ENCODE data around the gene ARHGAP6. TPM values are rescaled to one million over a fixed set of nuclear protein-coding genes. Genes with fewer than 3 reads are reported as not detected.
A peak's percentile ranks its signal among the peaks of the same experiment; 100 is the strongest.

The ARHGAP6 gene
- total and polyA plus RNA-seq, 4 donors, result 5.1 to 19.5 (median 12.9) TPM

GRCh38 chrX:11189097-11189496 is 476.6 kb downstream of the ARHGAP6 start:
- Histone ChIP-seq H3K9me3 (ENCODE audit: control insufficient read depth, low read length) (no peaks in the 10 kb centered on the region), H3K4me1 (ENCODE audit: control insufficient read depth in 1 of 2, insufficient read depth in 2 of 2, low read length in 2 of 2) (no peaks in the 10 kb centered on the region), H3K4me3 (ENCODE audit: low read length in 2 of 2) (no peak overlapping the region), H3K36me3 (ENCODE audit: control insufficient read depth in 1 of 2, insufficient read depth in 2 of 2, low read length in 1 of 2) (no peaks in the 10 kb centered on the region), H3K27me3 (ENCODE audit: control insufficient read depth in 1 of 2, insufficient read depth in 2 of 2, low read length in 1 of 2) (no peaks in the 10 kb centered on the region), H3K27ac (ENCODE audit: low read depth in 1 of 2, low read length in 2 of 2) (no peak overlapping the region)
- no peak for DNase-seq
- no peak for ATAC-seq (ENCODE audit: low FRiP score)
- WGBS, 2 donors, result 95% methylated on average over 1 of the region's 1 CpG
- intact Hi-C loops (cut with DNase I), result no loop called here

DNA sequence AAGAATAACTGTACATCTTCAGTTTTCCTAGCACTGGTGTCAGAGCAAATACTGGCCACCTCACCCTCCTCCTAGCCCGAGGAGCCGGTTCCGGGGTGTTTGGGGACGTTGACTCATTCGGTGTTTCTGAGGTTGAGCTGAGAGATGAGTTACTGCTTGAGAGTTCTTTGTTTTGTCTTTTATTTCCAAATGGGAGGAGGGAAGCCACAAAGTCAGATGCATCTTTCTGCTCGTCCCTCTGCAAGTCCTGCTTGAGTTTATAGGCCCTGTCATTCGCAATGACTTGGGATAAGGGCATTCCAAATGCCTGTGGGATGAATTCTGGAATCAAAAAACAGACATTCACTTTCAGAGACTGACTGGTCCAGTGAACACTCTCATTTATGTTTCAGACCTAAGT is 477.1 kb downstream of the ARHGAP6 start:
- Histone ChIP-seq H3K4me1 (ENCODE audit: control insufficient read depth in 1 of 2, insufficient read depth in 2 of 2, low read length in 2 of 2) (no peaks in the 10 kb centered on the region), H3K27ac (ENCODE audit: low read depth in 1 of 2, low read length in 2 of 2) (no peak overlapping the region), H3K36me3 (ENCODE audit: control insufficient read depth in 1 of 2, insufficient read depth in 2 of 2, low read length in 1 of 2) (no peaks in the 10 kb centered on the region), H3K9me3 (ENCODE audit: control insufficient read depth, low read length) (no peaks in the 10 kb centered on the region), H3K4me3 (ENCODE audit: low read length in 2 of 2) (no peak overlapping the region), H3K27me3 (ENCODE audit: control insufficient read depth in 1 of 2, insufficient read depth in 2 of 2, low read length in 1 of 2) (no peaks in the 10 kb centered on the region)
- WGBS, 2 donors, result 78 to 95% methylated on average over 7 of the region's 7 CpGs
- DNase-seq, result no peak
- ATAC-seq (ENCODE audit: low FRiP score), result no peak
- intact Hi-C loops (cut with DNase I), result no loop called here

GRCh38 chrX:11187001-11187400 is 478.7 kb downstream of the ARHGAP6 start:
- H3K4me1 ChIP-seq (ENCODE audit: control insufficient read depth in 1 of 2, insufficient read depth in 2 of 2, low read length in 2 of 2), result no peaks in the 10 kb centered on the region
- intact Hi-C loops (cut with DNase I), result no loop called here
- H3K4me3 ChIP-seq (ENCODE audit: low read length in 2 of 2), result no peak overlapping the region
- 76 to 97% methylated on average over 3 of the region's 3 CpGs for WGBS, 2 donors
- H3K9me3 ChIP-seq (ENCODE audit: control insufficient read depth, low read length), result no peaks in the 10 kb centered on the region
- DNase-seq (no peak), ATAC-seq (ENCODE audit: low FRiP score) (no peak)
- no peak overlapping the region for H3K27ac ChIP-seq (ENCODE audit: low read depth in 1 of 2, low read length in 2 of 2)
- no peaks in the 10 kb centered on the region for H3K36me3 ChIP-seq (ENCODE audit: control insufficient read depth in 1 of 2, insufficient read depth in 2 of 2, low read length in 1 of 2)
- no peaks in the 10 kb centered on the region for H3K27me3 ChIP-seq (ENCODE audit: control insufficient read depth in 1 of 2, insufficient read depth in 2 of 2, low read length in 1 of 2)

DNA sequence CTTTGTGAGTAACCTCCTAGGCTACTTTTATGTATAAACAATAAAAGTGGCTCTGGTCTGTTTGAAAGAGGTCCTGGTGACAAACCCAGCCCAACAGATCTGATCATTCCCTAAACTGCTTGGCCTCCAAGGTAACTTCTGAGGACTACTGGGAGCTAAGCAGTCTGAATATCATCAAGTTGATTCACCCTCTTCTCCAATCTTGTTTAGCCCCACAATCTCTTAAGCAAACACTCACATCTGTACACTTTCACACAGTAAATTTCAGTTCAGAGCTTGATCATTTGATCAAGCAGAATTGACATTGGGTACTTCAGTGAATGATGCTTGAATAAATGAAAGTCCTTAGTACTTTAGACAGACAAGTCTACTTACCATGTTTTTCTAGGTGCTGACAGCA is 479.9 kb downstream of the ARHGAP6 start:
- Histone ChIP-seq H3K4me3 (ENCODE audit: low read length in 2 of 2) (no peak overlapping the region), H3K4me1 (ENCODE audit: control insufficient read depth in 1 of 2, insufficient read depth in 2 of 2, low read length in 2 of 2) (no peaks in the 10 kb centered on the region), H3K27ac (ENCODE audit: low read depth in 1 of 2, low read length in 2 of 2) (no peak overlapping the region), H3K27me3 (ENCODE audit: control insufficient read depth in 1 of 2, insufficient read depth in 2 of 2, low read length in 1 of 2) (no peaks in the 10 kb centered on the region), H3K9me3 (ENCODE audit: control insufficient read depth, low read length) (no peaks in the 10 kb centered on the region), H3K36me3 (ENCODE audit: control insufficient read depth in 1 of 2, insufficient read depth in 2 of 2, low read length in 1 of 2) (no peaks in the 10 kb centered on the region)
- no peak for ATAC-seq (ENCODE audit: low FRiP score)
- no peak for DNase-seq
- intact Hi-C loops (cut with DNase I), result no loop called here

DNA sequence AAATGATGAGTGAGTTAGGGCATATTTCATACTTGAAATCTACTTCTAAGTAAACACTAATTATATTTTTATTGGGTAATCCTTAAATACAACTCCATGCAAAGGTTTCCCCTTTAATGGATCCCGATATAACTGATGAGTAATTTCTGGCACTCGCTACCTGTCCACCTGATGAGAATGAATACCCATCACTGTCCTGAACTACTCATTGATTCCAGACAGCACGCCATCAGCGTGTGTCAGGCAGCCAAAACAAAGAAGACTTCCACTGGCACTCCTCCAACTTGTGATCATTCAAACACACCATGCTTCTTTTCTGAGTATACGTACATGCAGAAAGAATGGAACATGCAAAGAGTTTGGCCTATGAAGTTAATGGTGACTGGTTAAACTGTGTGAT is 485.1 kb downstream of the ARHGAP6 start:
- DNase-seq (no peak), ATAC-seq (ENCODE audit: low FRiP score) (no peak)
- Histone ChIP-seq H3K4me1 (ENCODE audit: control insufficient read depth in 1 of 2, insufficient read depth in 2 of 2, low read length in 2 of 2) (no peaks in the 10 kb centered on the region), H3K27ac (ENCODE audit: low read depth in 1 of 2, low read length in 2 of 2) (no peak overlapping the region), H3K36me3 (ENCODE audit: control insufficient read depth in 1 of 2, insufficient read depth in 2 of 2, low read length in 1 of 2) (peaks cover 0 to 4% of the 10 kb centered on the region in 2 donors), H3K9me3 (ENCODE audit: control insufficient read depth, low read length) (no peaks in the 10 kb centered on the region), H3K27me3 (ENCODE audit: control insufficient read depth in 1 of 2, insufficient read depth in 2 of 2, low read length in 1 of 2) (no peaks in the 10 kb centered on the region), H3K4me3 (ENCODE audit: low read length in 2 of 2) (no peak overlapping the region)
- intact Hi-C loops (cut with DNase I), result no loop called here
- whole genome bisulfite sequencing, 2 donors, result 62 to 66% methylated on average over 5 of the region's 5 CpGs

DNA sequence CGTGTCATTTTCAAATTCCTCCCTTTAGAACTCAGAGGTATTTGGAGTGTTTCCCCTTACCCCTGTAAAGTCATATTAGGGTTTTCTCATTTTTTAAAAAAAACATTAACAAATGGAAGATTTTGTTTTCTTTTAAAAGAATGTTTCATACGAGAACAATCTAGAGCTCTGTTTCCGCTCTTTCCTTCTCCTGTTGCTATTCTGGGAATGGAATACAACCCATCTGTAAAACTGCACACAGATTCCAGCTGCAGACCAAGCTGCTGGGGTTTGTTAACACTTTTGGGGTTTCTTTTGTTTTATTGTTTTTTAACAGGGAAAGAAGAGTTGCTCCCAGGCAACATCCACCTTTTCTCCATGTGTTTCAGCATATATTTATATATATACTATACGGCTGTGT is 493.3 kb downstream of the ARHGAP6 start:
- no peak for DNase-seq
- no peaks in the 10 kb centered on the region for H3K4me1 ChIP-seq (ENCODE audit: control insufficient read depth in 1 of 2, insufficient read depth in 2 of 2, low read length in 2 of 2)
- 11 to 30% methylated on average over 4 of the region's 4 CpGs for WGBS, 2 donors
- intact Hi-C loops (cut with DNase I), result no loop called here
- no peaks in the 10 kb centered on the region for H3K9me3 ChIP-seq (ENCODE audit: control insufficient read depth, low read length)
- peak overlapping the region in 1 of 2 donors; percentile 43 for H3K27ac ChIP-seq (ENCODE audit: low read depth in 1 of 2, low read length in 2 of 2)
- no peak overlapping the region for H3K4me3 ChIP-seq (ENCODE audit: low read length in 2 of 2)
- no peak for ATAC-seq (ENCODE audit: low FRiP score)
- H3K36me3 ChIP-seq (ENCODE audit: control insufficient read depth in 1 of 2, insufficient read depth in 2 of 2, low read length in 1 of 2), result no peaks in the 10 kb centered on the region
- no peaks in the 10 kb centered on the region for H3K27me3 ChIP-seq (ENCODE audit: control insufficient read depth in 1 of 2, insufficient read depth in 2 of 2, low read length in 1 of 2)

DNA sequence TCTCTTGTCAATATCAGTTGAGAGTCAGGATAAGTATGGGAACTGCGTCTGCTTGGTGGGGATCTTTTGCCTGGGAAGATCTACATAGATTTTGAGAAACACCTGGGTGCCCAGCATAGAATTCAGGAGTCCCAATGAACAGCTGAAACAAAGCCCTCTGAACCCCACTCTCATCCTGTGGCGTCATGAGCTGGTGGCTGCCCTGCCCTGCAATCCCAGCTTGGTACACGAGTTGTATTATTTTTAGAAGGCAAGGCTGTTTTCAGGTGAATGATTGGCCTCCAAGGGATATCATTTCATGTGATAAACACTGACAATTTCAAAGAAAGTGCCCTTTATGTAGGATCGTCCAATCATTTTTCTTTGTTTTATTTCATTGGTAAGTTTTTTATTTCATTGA is 493.8 kb downstream of the ARHGAP6 start:
- DNase-seq (no peak), ATAC-seq (ENCODE audit: low FRiP score) (no peak)
- Histone ChIP-seq H3K4me3 (ENCODE audit: low read length in 2 of 2) (no peak overlapping the region), H3K4me1 (ENCODE audit: control insufficient read depth in 1 of 2, insufficient read depth in 2 of 2, low read length in 2 of 2) (no peaks in the 10 kb centered on the region), H3K27me3 (ENCODE audit: control insufficient read depth in 1 of 2, insufficient read depth in 2 of 2, low read length in 1 of 2) (no peaks in the 10 kb centered on the region), H3K27ac (ENCODE audit: low read depth in 1 of 2, low read length in 2 of 2) (no peak overlapping the region), H3K9me3 (ENCODE audit: control insufficient read depth, low read length) (no peaks in the 10 kb centered on the region), H3K36me3 (ENCODE audit: control insufficient read depth in 1 of 2, insufficient read depth in 2 of 2, low read length in 1 of 2) (no peaks in the 10 kb centered on the region)
- 33 to 42% methylated on average over 4 of the region's 4 CpGs for WGBS, 2 donors
- intact Hi-C loops (cut with DNase I), result no loop called here

DNA sequence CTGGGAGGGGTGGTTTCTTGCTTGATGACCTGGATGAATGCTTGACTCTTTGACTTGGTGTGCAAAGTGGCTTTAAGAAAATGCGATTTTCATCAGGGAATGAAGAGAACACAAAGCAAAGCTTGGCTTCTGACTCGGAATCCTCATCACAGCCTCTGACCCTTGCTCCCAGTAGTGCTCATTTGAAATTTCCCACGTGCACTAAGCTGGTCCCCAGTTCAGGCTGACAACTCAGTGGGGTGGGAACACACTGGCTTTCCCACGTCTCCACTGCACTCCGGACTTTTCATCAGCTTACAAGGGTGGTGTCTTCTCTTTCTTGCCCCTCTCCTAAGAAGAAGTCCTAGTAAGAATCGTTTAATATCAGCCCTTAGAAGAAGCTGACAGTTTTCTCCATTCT is 501.3 kb downstream of the ARHGAP6 start:
- H3K27ac ChIP-seq (ENCODE audit: low read depth in 1 of 2, low read length in 2 of 2), result no peak overlapping the region
- WGBS, 2 donors, result 64 to 88% methylated on average over 6 of the region's 6 CpGs
- DNase-seq (no peak), ATAC-seq (ENCODE audit: low FRiP score) (no peak)
- no peak overlapping the region for H3K4me3 ChIP-seq (ENCODE audit: low read length in 2 of 2)
- intact Hi-C loops (cut with DNase I), result no loop called here
- no peaks in the 10 kb centered on the region for H3K9me3 ChIP-seq (ENCODE audit: control insufficient read depth, low read length)
- H3K27me3 ChIP-seq (ENCODE audit: control insufficient read depth in 1 of 2, insufficient read depth in 2 of 2, low read length in 1 of 2), result no peaks in the 10 kb centered on the region
- peaks cover 0 to 2% of the 10 kb centered on the region in 2 donors for H3K4me1 ChIP-seq (ENCODE audit: control insufficient read depth in 1 of 2, insufficient read depth in 2 of 2, low read length in 2 of 2)
- H3K36me3 ChIP-seq (ENCODE audit: control insufficient read depth in 1 of 2, insufficient read depth in 2 of 2, low read length in 1 of 2), result no peaks in the 10 kb centered on the region

DNA sequence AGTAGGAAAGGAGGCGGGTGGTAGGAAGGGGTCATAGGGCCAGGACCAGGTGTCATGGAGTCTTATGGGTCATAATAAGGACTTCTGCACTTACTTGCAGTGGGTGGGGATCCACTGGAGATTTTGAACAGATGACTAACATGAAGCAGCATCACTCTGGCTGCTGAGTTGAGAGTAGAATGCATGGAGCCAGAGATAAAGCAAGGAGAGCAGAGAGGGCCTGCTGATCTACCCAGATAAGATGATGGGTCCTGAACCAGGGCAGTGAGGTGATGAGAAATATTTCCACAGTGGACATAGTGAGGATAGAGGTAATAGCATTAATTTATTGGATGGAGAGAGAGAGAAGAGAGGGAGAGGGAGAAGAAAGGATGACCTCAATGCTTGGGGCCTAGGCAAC is 506.6 kb downstream of the ARHGAP6 start:
- Histone ChIP-seq H3K4me1 (ENCODE audit: control insufficient read depth in 1 of 2, insufficient read depth in 2 of 2, low read length in 2 of 2) (no peaks in the 10 kb centered on the region), H3K27me3 (ENCODE audit: control insufficient read depth in 1 of 2, insufficient read depth in 2 of 2, low read length in 1 of 2) (no peaks in the 10 kb centered on the region), H3K4me3 (ENCODE audit: low read length in 2 of 2) (no peak overlapping the region), H3K36me3 (ENCODE audit: control insufficient read depth in 1 of 2, insufficient read depth in 2 of 2, low read length in 1 of 2) (no peaks in the 10 kb centered on the region), H3K27ac (ENCODE audit: low read depth in 1 of 2, low read length in 2 of 2) (no peak overlapping the region), H3K9me3 (ENCODE audit: control insufficient read depth, low read length) (no peaks in the 10 kb centered on the region)
- ATAC-seq (ENCODE audit: low FRiP score) (no peak), DNase-seq (no peak)
- WGBS, 2 donors, result 72 to 98% methylated on average over 1 of the region's 1 CpG
- intact Hi-C loops (cut with DNase I), result no loop called here
